Glutamatergic neuron (in vitro differentiated cells): Measurements from ENCODE around the gene C1QTNF12. TPM values are rescaled to one million over a fixed set of nuclear protein-coding genes. Genes with fewer than 3 reads are reported as not detected.

Source experiments
- DNase-seq: peaks from one replicate; pipeline ENCODE4 v3.0.0; 2022
- H3K27ac Mint-ChIP-seq: one replicate; pipeline ENCODE4 v1.8.0; 2020; ENCODE audit warnings: mild to moderate bottlenecking, mixed read lengths, inconsistent platforms; ENCODE audit not compliant: unreplicated experiment
- H3K27me3 Mint-ChIP-seq: one replicate; pipeline ENCODE4 v1.8.0; 2020; ENCODE audit warnings: mild to moderate bottlenecking, moderate library complexity, mixed read lengths, inconsistent platforms; ENCODE audit not compliant: unreplicated experiment
- H3K36me3 Mint-ChIP-seq: one replicate; pipeline ENCODE4 v1.8.0; 2020; ENCODE audit warnings: mild to moderate bottlenecking, mixed read lengths, inconsistent platforms; ENCODE audit not compliant: unreplicated experiment
- H3K4me1 Mint-ChIP-seq: one replicate; pipeline ENCODE4 v1.8.0; 2020; ENCODE audit warnings: mild to moderate bottlenecking, low read depth, mixed read lengths, inconsistent platforms; ENCODE audit not compliant: unreplicated experiment
- H3K4me3 Mint-ChIP-seq: one replicate; pipeline ENCODE4 v1.8.0; 2020; ENCODE audit warnings: mild to moderate bottlenecking, mixed read lengths, inconsistent platforms; ENCODE audit not compliant: unreplicated experiment
- H3K9me3 Mint-ChIP-seq: one replicate; pipeline ENCODE4 v1.8.0; 2020; ENCODE audit warnings: mild to moderate bottlenecking, moderate library complexity, mixed read lengths, inconsistent platforms; ENCODE audit not compliant: unreplicated experiment
- total RNA-seq: library from RNA; stranded (reverse); fragmentation: NEBNext Ultra II Directional; extraction: Animal tissue kit (Norgen Biotek cat#: 25700); gene quantifications from one replicate; pipeline ENCODE4 v1.2.1, GENCODE V29; 2021; ENCODE audit not compliant: unreplicated experiment
- TF ChIP-seq, protein P1 (sequence below): fragments of 200-600 bp; sonication (generic); IDR thresholded peaks from one replicate; pipeline ENCODE4 v1.5.0; 2021; ENCODE audit not compliant: partially characterized antibody, unreplicated experiment

C1QTNF12 gene
- total RNA-seq, 1 donor from 2014 or later = 9.1 TPM

DNA sequence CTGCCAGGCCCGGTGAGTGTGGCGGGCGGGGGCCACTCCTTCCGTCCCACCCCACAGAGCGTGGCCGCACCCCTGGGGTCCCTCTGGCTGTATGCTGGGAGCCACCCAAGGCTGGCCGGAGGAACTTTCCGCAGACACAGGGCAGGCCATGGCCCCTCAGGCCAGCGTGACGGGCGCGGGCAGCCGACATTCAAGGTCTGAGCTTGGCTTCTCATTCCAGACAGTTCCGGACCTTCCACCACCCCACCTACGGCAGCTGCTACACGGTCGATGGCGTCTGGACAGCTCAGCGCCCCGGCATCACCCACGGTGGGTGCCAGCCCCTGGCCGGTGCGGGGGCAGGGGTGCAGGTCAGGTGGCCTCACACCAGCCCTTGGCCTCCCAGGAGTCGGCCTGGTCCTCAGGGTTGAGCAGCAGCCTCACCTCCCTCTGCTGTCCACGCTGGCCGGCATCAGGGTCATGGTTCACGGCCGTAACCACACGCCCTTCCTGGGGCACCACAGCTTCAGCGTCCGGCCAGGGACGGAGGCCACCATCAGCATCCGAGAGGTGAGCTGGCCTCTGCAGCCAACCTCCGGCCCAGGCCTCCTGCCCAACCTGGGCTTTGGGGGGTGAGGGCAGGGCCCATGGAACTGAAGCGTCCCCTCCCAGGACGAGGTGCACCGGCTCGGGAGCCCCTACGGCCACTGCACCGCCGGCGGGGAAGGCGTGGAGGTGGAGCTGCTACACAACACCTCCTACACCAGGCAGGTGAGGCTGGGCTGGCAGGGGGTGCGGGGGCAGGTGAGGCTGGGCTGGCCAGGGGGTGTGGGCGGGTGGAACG lies 41.0 kb upstream of the C1QTNF12 start:
- peaks cover 2% of the 10 kb centered on the region for H3K4me1 Mint-ChIP-seq
- peaks cover 18% of the 10 kb centered on the region for H3K27me3 Mint-ChIP-seq

DNA sequence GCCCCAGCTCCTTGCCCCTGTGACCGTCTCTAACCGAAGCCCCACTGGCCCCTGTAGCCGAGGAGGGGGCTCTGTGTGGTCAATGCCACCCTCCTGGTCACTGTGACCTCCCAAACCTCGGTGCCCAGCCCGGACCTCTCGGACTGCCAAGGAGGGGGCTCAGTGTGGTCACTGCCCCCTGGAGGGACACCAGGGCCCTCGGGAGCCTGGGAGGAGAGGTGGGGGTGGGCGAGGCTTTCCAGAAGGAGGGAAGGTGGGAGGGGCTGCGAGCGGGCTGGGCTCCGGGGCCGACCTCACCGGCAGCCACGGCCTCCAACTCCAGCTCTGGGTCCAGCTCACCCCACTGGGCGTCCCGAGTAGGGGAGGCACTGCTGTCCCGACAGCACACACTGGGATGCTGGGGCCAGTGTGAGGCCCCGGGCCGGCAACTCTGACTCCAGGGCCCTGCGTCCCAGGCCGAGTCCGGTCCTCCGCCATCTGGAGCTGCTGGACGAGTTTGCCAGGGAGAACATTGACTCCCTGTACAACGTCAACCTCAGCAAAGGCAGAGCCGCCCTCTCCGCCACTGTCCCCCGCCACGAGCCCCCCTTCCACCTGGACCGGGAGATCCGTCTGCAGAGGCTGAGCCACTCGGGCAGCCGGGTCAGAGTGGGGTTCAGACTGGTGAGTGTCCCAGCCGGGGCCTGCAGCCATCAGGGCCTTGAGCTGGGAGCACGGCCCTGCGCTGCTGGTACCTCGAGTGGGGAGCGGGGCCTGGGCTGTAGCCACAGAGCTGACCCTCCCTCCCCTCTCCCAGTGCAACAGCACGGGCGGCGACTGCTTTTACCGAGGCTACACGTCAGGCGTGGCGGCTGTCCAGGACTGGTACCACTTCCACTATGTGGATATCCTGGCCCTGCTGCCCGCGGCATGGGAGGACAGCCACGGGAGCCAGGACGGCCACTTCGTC lies 40.1 kb upstream of the C1QTNF12 start:
- Mint-ChIP-seq H3K36me3 (no peaks in the 10 kb centered on the region), H3K4me3 (no peak overlapping the region), H3K9me3 (peaks cover 6% of the 10 kb centered on the region), H3K27me3 (peaks cover 12% of the 10 kb centered on the region), H3K4me1 (no peaks in the 10 kb centered on the region), H3K27ac (no peak overlapping the region)
- DNase-seq = peak; percentile 22
- TF ChIP-seq, protein P1, sequence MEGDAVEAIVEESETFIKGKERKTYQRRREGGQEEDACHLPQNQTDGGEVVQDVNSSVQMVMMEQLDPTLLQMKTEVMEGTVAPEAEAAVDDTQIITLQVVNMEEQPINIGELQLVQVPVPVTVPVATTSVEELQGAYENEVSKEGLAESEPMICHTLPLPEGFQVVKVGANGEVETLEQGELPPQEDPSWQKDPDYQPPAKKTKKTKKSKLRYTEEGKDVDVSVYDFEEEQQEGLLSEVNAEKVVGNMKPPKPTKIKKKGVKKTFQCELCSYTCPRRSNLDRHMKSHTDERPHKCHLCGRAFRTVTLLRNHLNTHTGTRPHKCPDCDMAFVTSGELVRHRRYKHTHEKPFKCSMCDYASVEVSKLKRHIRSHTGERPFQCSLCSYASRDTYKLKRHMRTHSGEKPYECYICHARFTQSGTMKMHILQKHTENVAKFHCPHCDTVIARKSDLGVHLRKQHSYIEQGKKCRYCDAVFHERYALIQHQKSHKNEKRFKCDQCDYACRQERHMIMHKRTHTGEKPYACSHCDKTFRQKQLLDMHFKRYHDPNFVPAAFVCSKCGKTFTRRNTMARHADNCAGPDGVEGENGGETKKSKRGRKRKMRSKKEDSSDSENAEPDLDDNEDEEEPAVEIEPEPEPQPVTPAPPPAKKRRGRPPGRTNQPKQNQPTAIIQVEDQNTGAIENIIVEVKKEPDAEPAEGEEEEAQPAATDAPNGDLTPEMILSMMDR = no peak

More for the DNA sequence above, 41.0 kb upstream of the C1QTNF12 start:
- TF ChIP-seq, protein P1 = no peak
- no peak overlapping the region for H3K27ac Mint-ChIP-seq
- peak; percentile 31 for DNase-seq
- no peaks in the 10 kb centered on the region for H3K36me3 Mint-ChIP-seq
- peaks cover 10% of the 10 kb centered on the region for H3K9me3 Mint-ChIP-seq
- no peak overlapping the region for H3K4me3 Mint-ChIP-seq

DNA sequence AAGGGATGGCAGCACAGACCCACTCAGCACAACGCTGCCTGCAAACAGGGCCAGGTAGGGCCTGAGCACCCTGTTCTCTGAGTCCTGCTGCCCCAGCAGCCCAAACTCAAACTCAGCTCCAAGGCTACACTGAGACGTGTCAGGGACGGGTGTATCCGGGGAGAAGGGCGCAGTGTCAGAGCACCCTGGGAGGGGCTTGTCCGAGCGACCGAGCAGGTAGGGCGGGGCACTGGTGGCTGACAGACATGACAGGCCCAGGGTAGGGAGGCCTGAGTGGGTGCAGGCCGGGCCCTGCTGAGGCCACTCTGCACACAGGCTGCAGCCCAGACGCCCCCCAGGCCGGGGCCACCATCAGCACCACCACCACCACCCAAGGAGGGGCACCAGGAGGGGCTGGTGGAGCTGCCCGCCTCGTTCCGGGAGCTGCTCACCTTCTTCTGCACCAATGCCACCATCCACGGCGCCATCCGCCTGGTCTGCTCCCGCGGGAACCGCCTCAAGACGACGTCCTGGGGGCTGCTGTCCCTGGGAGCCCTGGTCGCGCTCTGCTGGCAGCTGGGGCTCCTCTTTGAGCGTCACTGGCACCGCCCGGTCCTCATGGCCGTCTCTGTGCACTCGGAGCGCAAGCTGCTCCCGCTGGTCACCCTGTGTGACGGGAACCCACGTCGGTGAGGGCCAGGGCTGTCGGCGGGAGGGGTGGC lies 39.2 kb upstream of the C1QTNF12 start:
- TF ChIP-seq, protein P1 = no peak
- H3K27ac Mint-ChIP-seq = no peak overlapping the region
- H3K4me3 Mint-ChIP-seq = no peak overlapping the region
- peak; percentile 34 for DNase-seq
- no peaks in the 10 kb centered on the region for H3K36me3 Mint-ChIP-seq
- H3K27me3 Mint-ChIP-seq = peaks cover 12% of the 10 kb centered on the region
- H3K4me1 Mint-ChIP-seq = no peaks in the 10 kb centered on the region
- H3K9me3 Mint-ChIP-seq = peaks cover 4% of the 10 kb centered on the region

DNA sequence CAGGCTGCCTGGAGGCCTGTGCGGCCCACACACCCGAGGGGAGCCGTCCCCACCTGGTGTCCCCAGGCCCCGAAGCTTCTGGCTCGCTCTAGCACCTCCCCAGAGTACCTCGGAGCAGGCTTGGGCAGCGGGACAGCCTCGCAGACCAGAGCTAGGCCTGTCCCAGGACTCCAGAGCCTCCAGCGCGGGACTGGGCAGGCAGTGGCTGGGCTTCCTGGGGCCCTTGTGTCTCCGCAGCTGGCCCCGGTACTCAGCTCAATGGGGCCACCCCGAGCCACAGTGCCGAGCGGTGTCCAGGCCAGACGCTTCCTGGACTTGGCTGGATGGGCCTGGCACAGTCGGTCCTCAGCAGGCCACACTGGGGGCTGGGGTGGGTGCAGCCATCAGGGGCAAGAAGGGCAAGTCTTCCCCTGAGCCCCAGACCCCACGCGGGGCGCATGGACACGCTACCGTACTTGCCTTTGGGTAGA lies 38.6 kb upstream of the C1QTNF12 start:
- H3K27me3 Mint-ChIP-seq = peaks cover 8% of the 10 kb centered on the region
- H3K36me3 Mint-ChIP-seq = no peaks in the 10 kb centered on the region
- H3K4me1 Mint-ChIP-seq = no peaks in the 10 kb centered on the region
- H3K27ac Mint-ChIP-seq = no peak overlapping the region
- peak; percentile 19 for DNase-seq
- H3K9me3 Mint-ChIP-seq = peaks cover 4% of the 10 kb centered on the region
- TF ChIP-seq, protein P1 = no peak
- no peak overlapping the region for H3K4me3 Mint-ChIP-seq
